Measurements from ENCODE around the gene ZSWIM5. TPM values are rescaled to one million over a fixed set of nuclear protein-coding genes. Genes with fewer than 3 reads are reported as not detected.
"Not testable (repeated sequence)": the region's sequence is repeated elsewhere in the genome, so short reads cannot be mapped to it uniquely, and the experiment has no call there.

The ZSWIM5 gene
- total RNA-seq, 6 donors from 2014 or later, result 2.0 to 6.3 (median 3.2) TPM

GRCh38 chr1:45196863-45197262 lies 9.5 kb downstream of the ZSWIM5 start:
- Histone ChIP-seq H3K9me3 (no peaks in the 10 kb centered on the region), H3K4me1 (no peaks in the 10 kb centered on the region), H3K27ac (no peak overlapping the region), H3K27me3 (no peaks in the 10 kb centered on the region), H3K36me3 (no peaks in the 10 kb centered on the region), H3K4me3 (no peak overlapping the region)
- TF ChIP-seq EP300 (IDR thresholded peaks at IDR 0.05), result no peak
- no peak for TF ChIP-seq CTCF (IDR thresholded peaks at IDR 0.05)
- TF ChIP-seq POLR2AphosphoS5 (IDR thresholded peaks at IDR 0.05), result no peak
- no peak for TF ChIP-seq POLR2A (IDR thresholded peaks at IDR 0.05)
- ATAC-seq (ENCODE audit: low FRiP score in 2 of 2) (no peak), DNase-seq (no peak)

GRCh38 chr1:45191418-45191783 lies 15.0 kb downstream of the ZSWIM5 start:
- no peak for DNase-seq
- Histone ChIP-seq H3K4me3 (no peak overlapping the region), H3K9me3 (no peaks in the 10 kb centered on the region), H3K27me3 (no peaks in the 10 kb centered on the region), H3K27ac (no peak overlapping the region), H3K36me3 (no peaks in the 10 kb centered on the region), H3K4me1 (no peaks in the 10 kb centered on the region)
- WGBS, 2 donors, result 74 to 86% methylated on average over 4 of the region's 4 CpGs
- no peak for ATAC-seq (ENCODE audit: low FRiP score in 2 of 2)
- TF ChIP-seq POLR2A (IDR thresholded peaks at IDR 0.05) (no peak), EP300 (IDR thresholded peaks at IDR 0.05) (no peak), POLR2AphosphoS5 (IDR thresholded peaks at IDR 0.05) (no peak), CTCF (IDR thresholded peaks at IDR 0.05) (no peak)

- no peaks in the 10 kb centered on the region for H3K27me3 ChIP-seq
- ATAC-seq (ENCODE audit: low FRiP score in 2 of 2), result no peak
- WGBS, 2 donors, result 86 to 94% methylated on average over 2 of the region's 2 CpGs
- no peak for TF ChIP-seq CTCF (IDR thresholded peaks at IDR 0.05)
- no peak overlapping the region for H3K27ac ChIP-seq
- no peak for DNase-seq
- H3K4me3 ChIP-seq, result no peak overlapping the region
- H3K4me1 ChIP-seq, result no peaks in the 10 kb centered on the region
- H3K36me3 ChIP-seq, result no peaks in the 10 kb centered on the region
- H3K9me3 ChIP-seq, result no peaks in the 10 kb centered on the region
These were observed 18.7 kb downstream of the ZSWIM5 start for GRCh38 chr1:45187725-45188124.

GRCh38 chr1:45179918-45180519 lies 26.4 kb downstream of the ZSWIM5 start:
- not testable (repeated sequence) for ATAC-seq (ENCODE audit: low FRiP score in 2 of 2); DNase-seq; H3K4me1 ChIP-seq; H3K9me3 ChIP-seq; H3K27me3 ChIP-seq; H3K4me3 ChIP-seq; H3K36me3 ChIP-seq; H3K27ac ChIP-seq
- 94% methylated on average over 15 to 20 of the region's 21 CpGs for WGBS, 2 donors

GRCh38 chr1:45177452-45177851 lies 29.0 kb downstream of the ZSWIM5 start:
- H3K27ac ChIP-seq, result no peak overlapping the region
- H3K27me3 ChIP-seq, result no peaks in the 10 kb centered on the region
- H3K4me3 ChIP-seq, result no peak overlapping the region
- TF ChIP-seq POLR2AphosphoS5 (IDR thresholded peaks at IDR 0.05) (no peak), POLR2A (IDR thresholded peaks at IDR 0.05) (no peak), EP300 (IDR thresholded peaks at IDR 0.05) (no peak), CTCF (IDR thresholded peaks at IDR 0.05) (no peak)
- peaks cover 0 to 2% (median under 1%) of the 10 kb centered on the region in 4 donors for H3K4me1 ChIP-seq
- DNase-seq (no peak), ATAC-seq (ENCODE audit: low FRiP score in 2 of 2) (no peak)
- WGBS, 2 donors, result 69 to 72% methylated on average over 1 of the region's 1 CpG
- no peaks in the 10 kb centered on the region for H3K9me3 ChIP-seq
- H3K36me3 ChIP-seq, result no peaks in the 10 kb centered on the region

Measured in upper lobe of left lung (tissue), 6 donors.